GM18520 (cell line): ENCODE results near the gene CDH2.

Source experiments
- ATAC-seq: cut with Tn5 transposase; IDR thresholded peaks from one replicate; pipeline ENCODE4 v1.9.1; 2021; ENCODE audit not compliant: unreplicated experiment

CDH2 gene

GRCh38 chr18:28127763-28128658 is 48.9 kb downstream of the CDH2 start:
- ATAC-seq = no peak

DNA sequence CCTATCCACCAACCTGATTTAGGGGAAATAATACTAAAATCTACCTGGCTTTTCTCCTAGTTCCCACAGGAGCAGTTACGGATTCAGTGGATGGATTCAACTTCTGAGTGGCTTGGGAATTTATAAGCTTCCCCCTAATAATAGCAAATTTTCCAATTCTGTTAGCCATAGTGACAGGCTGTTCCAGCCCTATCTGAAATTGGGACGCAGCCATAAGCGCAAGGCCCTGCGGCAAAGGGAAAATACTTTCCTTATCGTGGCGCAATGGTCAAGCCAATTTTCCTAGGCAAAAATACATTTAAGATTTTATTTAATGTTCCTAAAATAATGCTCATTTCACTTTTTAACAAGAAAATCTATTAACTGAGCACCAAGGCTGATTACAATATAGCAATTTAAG is 49.7 kb downstream of the CDH2 start:
- ATAC-seq = no peak

GRCh38 chr18:28126768-28127167 is 50.2 kb downstream of the CDH2 start:
- no peak for ATAC-seq

GRCh38 chr18:28125051-28125450 is 51.9 kb downstream of the CDH2 start:
- no peak for ATAC-seq

DNA sequence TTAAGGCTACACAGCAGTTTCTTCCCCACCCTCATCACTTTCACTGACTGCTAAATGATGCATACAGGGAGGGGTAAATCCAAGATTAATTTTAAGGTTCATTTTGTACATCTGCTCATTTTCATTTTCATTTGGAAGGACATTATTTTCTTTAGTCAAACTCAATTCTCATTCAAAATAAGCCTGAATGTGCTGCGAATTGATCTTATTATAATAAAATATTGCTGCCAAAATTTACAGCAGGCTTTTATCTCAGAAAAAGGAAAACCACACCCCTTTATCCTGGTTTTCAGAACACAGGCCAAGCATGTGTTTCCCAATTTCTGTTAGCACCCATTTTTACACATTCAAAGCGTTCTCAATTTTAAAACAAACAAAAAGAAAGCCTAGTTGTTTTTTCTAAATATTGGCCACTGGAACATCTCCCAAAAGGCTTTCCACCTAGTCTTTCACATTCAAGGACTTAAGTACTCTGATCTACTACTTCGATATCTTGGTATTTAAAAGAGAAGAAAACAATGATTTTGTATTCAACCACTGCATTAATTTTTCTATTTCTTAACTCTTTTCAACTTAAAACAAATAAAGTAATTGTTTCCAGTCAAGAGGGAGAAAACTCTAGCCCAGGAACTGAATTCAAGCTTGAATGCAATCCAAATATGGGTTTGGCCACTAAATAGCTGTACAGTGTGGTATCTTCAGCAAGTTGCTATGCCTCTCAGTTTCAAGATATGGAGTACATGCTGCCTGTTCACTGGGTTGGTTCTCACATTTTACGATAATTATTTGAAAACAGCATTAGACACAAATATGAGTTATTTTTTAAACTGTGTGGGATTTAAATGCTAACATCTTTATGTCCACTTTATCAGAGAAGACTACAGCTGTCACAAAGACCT is 52.5 kb downstream of the CDH2 start:
- ATAC-seq = no peak

- ATAC-seq = no peak
Observed at GRCh38 chr18:28123401-28124030, 53.4 kb downstream of the CDH2 start.

- ATAC-seq = no peak
Observed at GRCh38 chr18:28120828-28121515, 56.0 kb downstream of the CDH2 start.

DNA sequence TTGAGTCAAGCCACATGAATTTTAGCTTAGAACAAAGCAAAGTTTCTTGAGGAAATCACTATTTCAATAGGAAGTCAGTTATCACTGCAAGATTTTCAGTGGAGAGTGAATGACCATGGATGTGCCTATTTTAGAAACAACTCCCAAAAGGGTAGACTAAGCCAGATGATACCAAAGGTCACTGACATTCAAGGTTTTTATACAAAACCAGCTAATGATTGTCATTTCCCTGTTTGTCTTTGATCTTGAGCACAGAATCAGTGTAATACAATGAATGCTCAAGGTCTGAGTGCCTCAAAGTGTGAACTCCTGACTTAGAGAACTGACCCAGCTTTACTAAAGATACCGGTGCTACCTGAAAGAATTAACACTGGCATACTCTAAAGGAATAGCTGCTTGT is 60.5 kb downstream of the CDH2 start:
- ATAC-seq = no peak

DNA sequence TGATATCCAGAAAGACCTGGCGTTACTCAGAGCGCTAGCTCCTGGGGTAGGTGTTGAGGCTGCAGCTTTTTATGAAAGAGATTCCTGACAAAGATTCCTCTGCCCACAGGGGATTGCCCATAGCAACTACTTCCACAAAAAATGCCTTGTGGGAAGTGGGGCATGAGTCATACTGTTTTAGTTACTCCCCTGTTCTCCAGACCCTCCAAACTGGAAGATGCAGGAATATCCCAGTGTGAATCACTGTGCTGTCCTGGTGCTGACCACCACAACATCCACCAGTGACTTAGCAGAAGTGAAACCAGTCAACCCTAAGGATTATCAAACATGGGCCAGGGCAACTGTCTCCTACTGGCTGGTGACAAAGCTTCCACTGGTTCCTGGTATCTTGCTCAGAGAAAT is 61.8 kb downstream of the CDH2 start:
- no peak for ATAC-seq

DNA sequence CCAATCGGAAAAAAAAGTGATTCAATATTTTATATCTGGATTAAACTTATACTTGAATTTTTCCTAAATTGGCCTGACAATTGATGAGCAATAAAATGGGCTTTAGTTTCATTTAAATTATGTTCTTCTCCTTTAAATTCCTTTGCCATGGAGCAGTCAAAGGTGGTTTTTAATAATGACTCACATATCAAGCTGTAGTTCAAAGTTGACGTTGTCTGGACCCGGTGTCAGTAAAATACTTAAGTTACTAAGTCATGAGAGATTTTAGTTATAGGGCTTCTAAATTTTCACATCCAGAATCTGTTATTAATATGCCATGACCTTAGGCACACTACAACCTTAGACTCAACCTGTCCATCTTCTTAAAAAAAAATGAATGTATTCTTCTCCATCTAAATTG is 62.5 kb downstream of the CDH2 start:
- ATAC-seq = no peak

DNA sequence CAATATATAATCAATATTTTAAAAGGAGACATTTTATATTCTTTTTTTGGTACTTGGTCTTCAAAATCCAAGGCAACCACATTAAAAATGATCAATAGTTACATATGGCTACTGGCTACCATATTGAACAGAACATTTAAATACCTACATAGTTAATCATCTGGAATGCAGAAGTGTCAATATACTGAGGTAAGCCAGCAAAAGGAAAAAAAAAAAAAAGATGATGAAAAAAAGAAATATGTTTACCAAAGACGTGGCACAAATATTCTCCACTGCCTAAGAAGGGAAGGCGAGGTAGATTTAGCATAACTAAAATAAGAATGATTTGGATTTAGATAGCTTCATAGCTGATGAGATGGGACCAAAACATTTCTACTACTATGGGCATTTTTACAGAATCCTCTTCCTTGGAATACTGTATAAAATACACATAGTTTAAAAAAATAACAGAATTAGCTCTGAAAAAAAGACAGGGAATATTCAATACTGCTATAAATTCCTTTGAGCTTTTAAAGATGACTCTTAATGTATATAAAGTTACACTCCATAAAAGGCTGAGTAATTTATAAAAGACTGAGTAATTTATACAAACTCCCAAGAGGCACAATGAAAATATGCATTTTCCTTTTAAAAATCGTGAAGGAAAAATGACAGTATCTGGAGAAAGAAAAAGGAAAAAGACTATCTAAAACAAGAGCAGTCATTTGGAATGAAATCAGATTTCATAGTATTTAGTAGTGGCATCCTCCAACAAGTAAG is 63.5 kb downstream of the CDH2 start:
- no peak for ATAC-seq

GRCh38 chr18:28112056-28112470 is 64.9 kb downstream of the CDH2 start:
- ATAC-seq = no peak

GRCh38 chr18:28110924-28111323 is 66.0 kb downstream of the CDH2 start:
- no peak for ATAC-seq

DNA sequence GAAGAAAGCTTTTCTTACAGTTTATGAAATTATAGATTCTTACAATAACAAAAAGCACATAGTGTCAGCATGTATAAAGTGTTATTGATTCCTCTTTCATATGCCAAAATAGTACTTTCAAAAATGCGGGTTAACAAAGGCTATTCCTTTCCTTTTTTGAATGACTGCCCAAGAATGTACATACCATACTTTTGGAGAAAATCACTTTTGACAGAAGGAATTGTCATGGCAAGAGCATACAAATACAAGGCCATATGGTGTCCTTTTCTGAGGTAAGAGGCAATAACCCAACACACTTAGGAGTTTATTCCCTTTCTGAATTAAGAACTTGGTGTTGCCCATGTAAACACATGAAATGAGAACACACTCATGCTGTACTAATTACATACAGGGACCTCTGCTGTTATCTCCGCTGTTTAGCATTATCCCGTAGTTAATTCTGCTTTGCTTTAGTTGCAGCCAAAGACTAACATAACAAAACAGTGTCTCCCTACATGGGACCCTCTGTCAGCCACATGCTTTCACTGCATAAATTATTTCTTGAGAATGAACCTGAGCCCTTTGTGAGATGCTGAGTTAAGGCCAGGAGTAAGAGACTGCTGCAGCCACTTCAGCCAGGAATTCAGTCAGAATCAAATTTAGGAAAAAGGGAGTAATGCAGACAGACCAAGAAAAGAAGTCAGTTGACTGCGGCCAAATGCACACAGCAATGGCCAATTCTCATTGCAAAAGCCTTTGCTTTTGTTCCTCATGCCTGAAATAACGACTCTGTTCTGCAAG is 67.0 kb downstream of the CDH2 start:
- no peak for ATAC-seq

DNA sequence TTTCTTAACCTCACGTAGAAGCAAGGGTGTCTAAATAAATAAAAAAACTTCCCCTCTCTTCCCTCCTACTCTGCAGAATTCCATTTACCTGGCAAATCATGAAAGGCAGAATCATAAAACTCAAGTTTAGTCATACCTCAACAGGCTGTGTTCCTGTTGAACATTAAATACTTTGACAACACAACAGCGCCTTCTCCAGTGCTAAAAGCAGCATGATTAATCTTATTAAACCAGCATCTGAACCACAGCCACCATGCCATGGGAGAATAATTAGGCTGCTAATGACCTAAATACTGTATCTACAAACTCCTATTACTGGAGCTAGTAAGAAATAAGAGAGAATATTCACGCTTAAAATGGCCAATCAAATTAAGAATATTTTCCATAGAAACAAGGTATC is 68.1 kb downstream of the CDH2 start:
- no peak for ATAC-seq

- ATAC-seq = no peak
Observed at GRCh38 chr18:28108254-28108653, 68.7 kb downstream of the CDH2 start.

GRCh38 chr18:28099237-28099636 is 77.7 kb downstream of the CDH2 start:
- no peak for ATAC-seq

DNA sequence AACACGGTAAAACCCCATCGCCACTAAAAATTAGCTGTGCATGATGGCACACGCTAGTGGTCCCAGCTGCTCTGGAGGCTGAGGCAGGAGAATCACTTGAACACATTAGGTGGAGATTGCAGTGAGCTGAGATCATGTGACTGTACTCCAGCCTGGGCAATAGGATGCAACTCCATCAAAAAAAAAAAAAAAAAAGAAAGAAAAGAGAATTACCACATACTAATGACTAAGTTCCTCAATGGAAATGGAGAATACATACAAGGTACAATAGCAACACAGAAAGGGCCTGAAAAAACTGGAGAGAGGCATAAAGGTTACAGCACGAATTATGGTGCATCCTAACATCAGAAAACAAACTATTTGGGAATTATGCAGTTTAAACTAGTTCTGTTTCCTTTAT is 81.3 kb downstream of the CDH2 start:
- ATAC-seq = no peak

- ATAC-seq = no peak
Observed at GRCh38 chr18:28095041-28095440, 81.9 kb downstream of the CDH2 start.
